Loucy (cell line): ENCODE measurements around the gene ASCC2.

Source experiments
- H2AFZ ChIP-seq: fragments of 200-600 bp; sonication (generic); 2 replicates; pipeline ENCODE4 v1.6.0; 2016; ENCODE audit warnings: antibody characterized with exemption, mild to moderate bottlenecking, low read length, moderate library complexity
- H3F3A ChIP-seq: fragments of 200-600 bp; 2 replicates; pipeline ENCODE4 v1.6.0; 2016; ENCODE audit warnings: antibody characterized with exemption, low read depth, mild to moderate bottlenecking
- H3K27me3 ChIP-seq: fragments of 200-600 bp; sonication (generic); 2 replicates; pipeline ENCODE4 v1.6.1; 2014; ENCODE audit warnings: low read length, mild to moderate bottlenecking; ENCODE audit not compliant: insufficient read depth, poor library complexity, severe bottlenecking
- H3K36me3 ChIP-seq: fragments of 200-600 bp; sonication (generic); 2 replicates; pipeline ENCODE4 v1.6.1; 2016; ENCODE audit warnings: low read length; ENCODE audit not compliant: insufficient read depth
- H3K4me1 ChIP-seq: fragments of 200-600 bp; sonication (generic); 2 replicates; pipeline ENCODE4 v1.5.1; 2014; ENCODE audit warnings: low read length, mild to moderate bottlenecking; ENCODE audit not compliant: insufficient read depth, poor library complexity, severe bottlenecking
- H3K4me2 ChIP-seq: fragments of 200-600 bp; sonication (generic); 2 replicates; pipeline ENCODE4 v1.6.0; 2014; ENCODE audit warnings: antibody characterized with exemption, low read length, low read depth, mild to moderate bottlenecking; ENCODE audit not compliant: poor library complexity, severe bottlenecking
- H3K4me3 ChIP-seq: fragments of 200-600 bp; sonication (generic); 2 replicates; pipeline ENCODE4 v1.5.1; 2014; ENCODE audit warnings: low read length, mild to moderate bottlenecking, mixed read lengths; ENCODE audit not compliant: poor library complexity, severe bottlenecking
- H3K79me2 ChIP-seq: fragments of 200-600 bp; sonication (generic); 2 replicates; pipeline ENCODE4 v1.6.1; 2014; ENCODE audit warnings: low read length; ENCODE audit not compliant: insufficient read depth
- H3K9ac ChIP-seq: fragments of 200-600 bp; sonication (generic); 2 replicates; pipeline ENCODE4 v1.6.0; 2014; ENCODE audit warnings: mild to moderate bottlenecking, low read depth, low read length, moderate library complexity; ENCODE audit not compliant: poor library complexity, severe bottlenecking
- H3K9me2 ChIP-seq: fragments of 200-600 bp; sonication (generic); replicated peaks from 2 replicates; pipeline ENCODE4 v1.6.1; 2016; ENCODE audit warnings: low read depth, low read length, mixed read lengths
- H3K9me3 ChIP-seq: fragments of 200-600 bp; sonication (generic); 2 replicates; pipeline ENCODE4 v1.6.1; 2014; ENCODE audit warnings: mild to moderate bottlenecking, antibody characterized with exemption, low read length, low read depth; ENCODE audit not compliant: insufficient read depth
- H4K20me1 ChIP-seq: fragments of 200-600 bp; sonication (generic); 2 replicates; pipeline ENCODE4 v1.6.0; 2014; ENCODE audit warnings: antibody characterized with exemption, low read length, mild to moderate bottlenecking; ENCODE audit not compliant: insufficient read depth, poor library complexity, severe bottlenecking
- EZH2phosphoT487 ChIP-seq: fragments of 200-600 bp; IDR thresholded peaks from 2 replicates; pipeline ENCODE4 v1.6.1; 2018; ENCODE audit warnings: antibody characterized with exemption, mild to moderate bottlenecking, moderate library complexity, borderline replicate concordance
- TF ChIP-seq, protein P1 (sequence below): fragments of 200-600 bp; sonication (generic); conservative IDR thresholded peaks from 2 replicates; pipeline ENCODE4 v1.5.1; 2014; ENCODE audit warnings: mild to moderate bottlenecking, antibody characterized with exemption, low read length

ASCC2 gene

GRCh38 chr22:29786031-29786430 is 52.0 kb downstream of the ASCC2 start:
- H3K27me3 ChIP-seq: no peaks in the 10 kb centered on the region
- H3K9ac ChIP-seq: no peak overlapping the region
- H3K79me2 ChIP-seq: no peaks in the 10 kb centered on the region
- no peaks in the 10 kb centered on the region for H4K20me1 ChIP-seq
- H3K9me2 ChIP-seq: no peaks in the 10 kb centered on the region
- no peak overlapping the region for H2AFZ ChIP-seq
- no peak overlapping the region for H3K4me2 ChIP-seq
- H3K9me3 ChIP-seq: no peaks in the 10 kb centered on the region
- TF ChIP-seq, protein P1, sequence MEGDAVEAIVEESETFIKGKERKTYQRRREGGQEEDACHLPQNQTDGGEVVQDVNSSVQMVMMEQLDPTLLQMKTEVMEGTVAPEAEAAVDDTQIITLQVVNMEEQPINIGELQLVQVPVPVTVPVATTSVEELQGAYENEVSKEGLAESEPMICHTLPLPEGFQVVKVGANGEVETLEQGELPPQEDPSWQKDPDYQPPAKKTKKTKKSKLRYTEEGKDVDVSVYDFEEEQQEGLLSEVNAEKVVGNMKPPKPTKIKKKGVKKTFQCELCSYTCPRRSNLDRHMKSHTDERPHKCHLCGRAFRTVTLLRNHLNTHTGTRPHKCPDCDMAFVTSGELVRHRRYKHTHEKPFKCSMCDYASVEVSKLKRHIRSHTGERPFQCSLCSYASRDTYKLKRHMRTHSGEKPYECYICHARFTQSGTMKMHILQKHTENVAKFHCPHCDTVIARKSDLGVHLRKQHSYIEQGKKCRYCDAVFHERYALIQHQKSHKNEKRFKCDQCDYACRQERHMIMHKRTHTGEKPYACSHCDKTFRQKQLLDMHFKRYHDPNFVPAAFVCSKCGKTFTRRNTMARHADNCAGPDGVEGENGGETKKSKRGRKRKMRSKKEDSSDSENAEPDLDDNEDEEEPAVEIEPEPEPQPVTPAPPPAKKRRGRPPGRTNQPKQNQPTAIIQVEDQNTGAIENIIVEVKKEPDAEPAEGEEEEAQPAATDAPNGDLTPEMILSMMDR: no peak
- TF ChIP-seq EZH2phosphoT487: no peak
- no peaks in the 10 kb centered on the region for H3K4me1 ChIP-seq
- H3F3A ChIP-seq: no peaks in the 10 kb centered on the region
- H3K4me3 ChIP-seq: no peak overlapping the region
- H3K36me3 ChIP-seq: peaks cover 32% of the 10 kb centered on the region; the same call in 1 of the 2 replicates

- Histone ChIP-seq H3K9me3 (no peaks in the 10 kb centered on the region), H3K27me3 (no peaks in the 10 kb centered on the region), H3F3A (no peaks in the 10 kb centered on the region), H4K20me1 (no peaks in the 10 kb centered on the region), H3K36me3 (peaks cover 23% of the 10 kb centered on the region; the same call in 1 of the 2 replicates), H3K9me2 (no peaks in the 10 kb centered on the region), H3K79me2 (no peaks in the 10 kb centered on the region), H2AFZ (no peak overlapping the region), H3K4me3 (no peak overlapping the region), H3K4me2 (no peak overlapping the region), H3K9ac (no peak overlapping the region), H3K4me1 (no peaks in the 10 kb centered on the region)
- TF ChIP-seq EZH2phosphoT487: no peak
- TF ChIP-seq, protein P1: no peak
Observed at GRCh38 chr22:29784451-29785361, 53.4 kb downstream of the ASCC2 start.

DNA sequence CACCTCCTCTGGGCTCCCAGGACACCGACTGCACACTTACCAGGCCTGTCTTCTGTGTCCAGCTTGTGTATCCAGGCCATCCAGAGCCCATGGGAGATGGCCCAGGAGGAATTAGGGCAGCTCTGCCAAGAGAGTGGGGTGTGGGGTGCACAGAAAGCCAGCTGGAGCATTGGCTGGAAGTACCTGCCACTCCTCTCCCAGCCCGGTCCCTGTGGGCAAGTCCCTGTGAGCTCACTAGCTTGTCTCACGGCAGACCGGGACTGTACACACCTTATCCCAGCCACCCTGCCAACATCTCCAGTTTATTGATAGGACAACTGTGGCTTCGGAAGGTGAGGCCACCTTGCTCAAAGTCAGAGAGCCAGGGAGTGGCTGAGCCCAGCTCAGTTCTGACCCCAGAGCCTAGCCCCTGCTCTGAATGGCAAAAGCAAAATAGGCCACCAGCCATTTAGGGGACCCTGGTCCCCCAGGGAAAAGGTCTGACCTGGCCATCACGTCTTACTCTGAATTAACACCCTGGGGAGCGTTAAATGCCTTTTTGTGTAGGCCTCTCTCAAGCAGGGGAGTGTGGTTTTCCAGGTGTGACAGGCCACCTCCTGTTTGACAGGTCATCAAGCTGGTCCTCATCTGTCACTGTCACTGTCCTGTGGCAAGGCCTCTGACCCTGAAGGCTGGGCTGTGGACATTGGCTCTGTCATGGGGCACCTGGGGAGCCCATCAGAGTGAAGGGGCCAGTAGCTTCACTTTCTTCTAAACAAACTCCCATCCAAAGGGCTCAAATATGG is 55.8 kb downstream of the ASCC2 start:
- Histone ChIP-seq H3K27me3 (no peaks in the 10 kb centered on the region), H3K9ac (no peak overlapping the region), H4K20me1 (no peaks in the 10 kb centered on the region), H3K79me2 (no peaks in the 10 kb centered on the region), H3K4me1 (no peaks in the 10 kb centered on the region), H3K4me3 (no peak overlapping the region), H3K4me2 (no peak overlapping the region), H2AFZ (no peak overlapping the region), H3K9me2 (no peaks in the 10 kb centered on the region), H3K36me3 (no peaks in the 10 kb centered on the region; the same call in 1 of the 2 replicates), H3F3A (no peaks in the 10 kb centered on the region), H3K9me3 (no peaks in the 10 kb centered on the region)
- no peak for TF ChIP-seq EZH2phosphoT487
- TF ChIP-seq, protein P1: no peak
